Measurements from ENCODE around the gene YKT6. TPM values are rescaled to one million over a fixed set of nuclear protein-coding genes. Genes with fewer than 3 reads are reported as not detected.
"Not testable (repeated sequence)": the region's sequence is repeated elsewhere in the genome, so short reads cannot be mapped to it uniquely, and the experiment has no call there.

YKT6 gene
- total RNA-seq, 2 experiments from 2014 or later, result 74.9 to 75.9 TPM

- H3K4me3 Mint-ChIP-seq, result no peak overlapping the region
- peaks cover 2% of the 10 kb centered on the region for H3K9me3 Mint-ChIP-seq
- H3K27me3 Mint-ChIP-seq, result peaks cover 9% of the 10 kb centered on the region
- H3K27ac Mint-ChIP-seq, result no peak overlapping the region
- peak; percentile 26 for DNase-seq
- peaks cover 13% of the 10 kb centered on the region for H3K4me1 Mint-ChIP-seq
- peaks cover 4% of the 10 kb centered on the region for H3K36me3 Mint-ChIP-seq
These were observed 4.3 kb upstream of the YKT6 start for GRCh38 chr7:44196450-44196872.

GRCh38 chr7:44197474-44197873, 3.3 kb upstream of the YKT6 start:
- peaks cover 9% of the 10 kb centered on the region for H3K27me3 Mint-ChIP-seq
- no peak overlapping the region for H3K4me3 Mint-ChIP-seq
- peaks cover 5% of the 10 kb centered on the region for H3K36me3 Mint-ChIP-seq
- peaks cover 2% of the 10 kb centered on the region for H3K9me3 Mint-ChIP-seq
- DNase-seq, result no peak
- H3K27ac Mint-ChIP-seq, result no peak overlapping the region
- peaks cover 23% of the 10 kb centered on the region for H3K4me1 Mint-ChIP-seq

- Mint-ChIP-seq H3K27ac (peak overlapping the region; percentile 68), H3K4me3 (peak overlapping the region; percentile 77), H3K4me1 (peaks cover 28% of the 10 kb centered on the region)
- DNase-seq, H3K27me3 Mint-ChIP-seq, H3K36me3 Mint-ChIP-seq, H3K9me3 Mint-ChIP-seq: not testable (repeated sequence)
These were observed 615 bp upstream of the YKT6 start for GRCh38 chr7:44200163-44200562.

GRCh38 chr7:44201813-44202212, 1.0 kb downstream of the YKT6 start:
- Mint-ChIP-seq H3K4me3 (peak overlapping the region; percentile 87), H3K27ac (no peak overlapping the region), H3K9me3 (peaks cover 2% of the 10 kb centered on the region), H3K27me3 (peaks cover 5% of the 10 kb centered on the region), H3K36me3 (peaks cover 5% of the 10 kb centered on the region), H3K4me1 (peaks cover 22% of the 10 kb centered on the region)
- no peak for DNase-seq

- Mint-ChIP-seq H3K9me3 (no peaks in the 10 kb centered on the region), H3K27ac (no peak overlapping the region), H3K4me3 (no peak overlapping the region), H3K27me3 (no peaks in the 10 kb centered on the region), H3K4me1 (peaks cover 22% of the 10 kb centered on the region), H3K36me3 (peaks cover 12% of the 10 kb centered on the region)
- no peak for DNase-seq
These were observed 5.2 kb downstream of the YKT6 start for GRCh38 chr7:44206008-44206407.

GRCh38 chr7:44208085-44208484, 7.3 kb downstream of the YKT6 start:
- Mint-ChIP-seq H3K4me3 (no peak overlapping the region), H3K27ac (no peak overlapping the region), H3K27me3 (no peaks in the 10 kb centered on the region), H3K4me1 (peaks cover 7% of the 10 kb centered on the region), H3K9me3 (no peaks in the 10 kb centered on the region), H3K36me3 (peaks cover 11% of the 10 kb centered on the region)
- DNase-seq, result no peak

GRCh38 chr7:44210107-44210506, 9.3 kb downstream of the YKT6 start:
- H3K27me3 Mint-ChIP-seq, result no peaks in the 10 kb centered on the region
- DNase-seq, result no peak
- H3K9me3 Mint-ChIP-seq, result no peaks in the 10 kb centered on the region
- no peaks in the 10 kb centered on the region for H3K4me1 Mint-ChIP-seq
- no peak overlapping the region for H3K27ac Mint-ChIP-seq
- H3K36me3 Mint-ChIP-seq, result peaks cover 11% of the 10 kb centered on the region
- no peak overlapping the region for H3K4me3 Mint-ChIP-seq

GRCh38 chr7:44211126-44211675, 10.4 kb downstream of the YKT6 start:
- no peaks in the 10 kb centered on the region for H3K27me3 Mint-ChIP-seq
- H3K27ac Mint-ChIP-seq, result no peak overlapping the region
- no peak for DNase-seq
- no peak overlapping the region for H3K4me3 Mint-ChIP-seq
- H3K36me3 Mint-ChIP-seq, result peaks cover 11% of the 10 kb centered on the region
- no peaks in the 10 kb centered on the region for H3K4me1 Mint-ChIP-seq
- no peaks in the 10 kb centered on the region for H3K9me3 Mint-ChIP-seq

- H3K4me3 Mint-ChIP-seq, result no peak overlapping the region
- peaks cover 11% of the 10 kb centered on the region for H3K36me3 Mint-ChIP-seq
- no peaks in the 10 kb centered on the region for H3K9me3 Mint-ChIP-seq
- no peak for DNase-seq
- no peak overlapping the region for H3K27ac Mint-ChIP-seq
- H3K4me1 Mint-ChIP-seq, result no peaks in the 10 kb centered on the region
- H3K27me3 Mint-ChIP-seq, result no peaks in the 10 kb centered on the region
These were observed 11.2 kb downstream of the YKT6 start for GRCh38 chr7:44212018-44212417.

GRCh38 chr7:44212581-44213184, 11.9 kb downstream of the YKT6 start:
- no peak for DNase-seq
- Mint-ChIP-seq H3K36me3 (peaks cover 11% of the 10 kb centered on the region), H3K4me1 (no peaks in the 10 kb centered on the region), H3K27ac (no peak overlapping the region), H3K4me3 (no peak overlapping the region), H3K9me3 (no peaks in the 10 kb centered on the region), H3K27me3 (no peaks in the 10 kb centered on the region)

GRCh38 chr7:44213206-44213876, 12.6 kb downstream of the YKT6 start:
- Mint-ChIP-seq H3K27ac (no peak overlapping the region), H3K27me3 (no peaks in the 10 kb centered on the region), H3K36me3 (peaks cover 8% of the 10 kb centered on the region), H3K4me3 (no peak overlapping the region), H3K9me3 (no peaks in the 10 kb centered on the region), H3K4me1 (no peaks in the 10 kb centered on the region)
- no peak for DNase-seq

GRCh38 chr7:44213877-44214388, 13.2 kb downstream of the YKT6 start:
- Mint-ChIP-seq H3K27me3 (no peaks in the 10 kb centered on the region), H3K27ac (peak overlapping the region; percentile 51), H3K36me3 (peaks cover 4% of the 10 kb centered on the region), H3K4me1 (no peaks in the 10 kb centered on the region), H3K4me3 (no peak overlapping the region), H3K9me3 (no peaks in the 10 kb centered on the region)
- no peak for DNase-seq

GRCh38 chr7:44215531-44215930, 14.8 kb downstream of the YKT6 start:
- Mint-ChIP-seq H3K4me1 (no peaks in the 10 kb centered on the region), H3K4me3 (no peak overlapping the region), H3K27me3 (no peaks in the 10 kb centered on the region), H3K9me3 (no peaks in the 10 kb centered on the region), H3K36me3 (peaks cover 2% of the 10 kb centered on the region), H3K27ac (peak overlapping the region; percentile 7)
- DNase-seq, result no peak

- no peaks in the 10 kb centered on the region for H3K27me3 Mint-ChIP-seq
- no peak for DNase-seq
- H3K27ac Mint-ChIP-seq, result no peak overlapping the region
- H3K36me3 Mint-ChIP-seq, result peaks cover 2% of the 10 kb centered on the region
- no peak overlapping the region for H3K4me3 Mint-ChIP-seq
- H3K4me1 Mint-ChIP-seq, result no peaks in the 10 kb centered on the region
- H3K9me3 Mint-ChIP-seq, result no peaks in the 10 kb centered on the region
These were observed 15.2 kb downstream of the YKT6 start for GRCh38 chr7:44216019-44216418.

- Mint-ChIP-seq H3K4me3 (no peak overlapping the region), H3K36me3 (peaks cover 2% of the 10 kb centered on the region), H3K4me1 (no peaks in the 10 kb centered on the region), H3K9me3 (no peaks in the 10 kb centered on the region), H3K27me3 (no peaks in the 10 kb centered on the region), H3K27ac (no peak overlapping the region)
- DNase-seq, result no peak
These were observed 15.9 kb downstream of the YKT6 start for GRCh38 chr7:44216521-44217222.
